SKM-1 treated with dmso at 0.1 percent for 144 hours (cell line): ENCODE measurements around the gene LILRA2.
"Not testable (repeated sequence)": the region's sequence is repeated elsewhere in the genome, so short reads cannot be mapped to it uniquely, and the experiment has no call there.

Experiments used
- DNase-seq: peaks from one replicate; lab custom pipeline; 2025; ENCODE audit not compliant: unreplicated experiment; lab: John Stamatoyannopoulos, UW

The LILRA2 gene

DNA sequence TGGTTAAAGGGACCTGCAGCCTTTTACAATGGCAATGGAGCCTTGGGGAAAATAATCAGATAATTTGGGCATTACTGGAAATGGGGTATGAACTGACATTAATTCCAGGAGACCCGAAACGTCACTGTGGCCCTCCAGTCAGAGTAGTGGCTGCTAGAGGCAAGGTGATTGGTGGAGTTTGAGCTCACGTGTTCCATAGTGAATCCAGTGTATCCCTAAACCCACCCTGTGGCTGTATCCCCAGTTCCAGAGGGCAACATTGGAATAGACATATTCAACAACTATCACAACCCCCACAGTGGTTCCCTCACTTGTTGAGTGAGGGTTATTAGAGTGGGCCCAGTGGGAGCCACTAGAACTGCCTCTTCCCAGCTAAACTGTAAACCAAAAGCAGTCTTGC is 3.3 kb upstream of the LILRA2 start:
- DNase-seq, result no peak

DNA sequence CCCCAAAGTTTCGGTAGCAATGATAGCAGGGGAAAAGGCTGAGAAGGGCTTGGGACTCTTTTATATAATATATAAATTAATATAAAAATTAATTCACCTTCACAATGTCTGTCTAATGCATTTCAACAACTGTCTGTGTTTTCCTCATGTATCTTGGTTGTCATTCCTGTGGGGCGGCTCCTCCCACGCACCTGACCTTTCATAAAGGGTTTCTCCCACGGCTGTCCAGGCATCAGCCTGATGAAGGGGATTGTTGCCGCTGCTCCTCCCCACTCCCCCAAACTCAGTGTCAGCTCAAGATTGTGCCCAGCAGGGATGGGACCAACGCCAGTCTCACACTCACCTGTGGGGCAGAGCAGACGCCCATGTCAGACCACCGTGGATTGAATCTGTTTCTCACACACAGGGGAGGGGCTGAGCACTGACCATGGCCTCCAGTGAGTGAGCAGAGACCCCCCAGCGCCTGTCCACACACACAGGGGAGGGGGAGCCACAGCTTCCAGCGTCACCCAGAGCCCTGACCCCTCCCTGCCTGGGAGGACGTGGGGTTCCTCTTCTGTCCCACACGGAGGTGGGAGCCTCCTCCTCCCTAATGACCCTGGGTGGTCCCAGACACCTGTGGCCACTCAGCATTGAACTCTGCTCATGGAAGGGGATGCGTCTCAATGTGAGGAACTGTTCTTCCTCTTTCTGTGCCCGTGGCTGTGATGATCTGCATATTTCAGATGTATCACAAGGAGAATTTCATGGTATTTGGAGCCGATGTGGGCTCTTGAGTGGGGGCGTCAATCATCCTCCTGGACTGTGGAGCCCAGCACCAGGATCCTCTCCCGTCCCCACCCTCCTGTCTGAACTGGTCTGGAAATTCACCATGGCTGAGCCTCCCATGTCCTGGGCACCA is 1.6 kb upstream of the LILRA2 start:
- DNase-seq, result not testable (repeated sequence)

DNA sequence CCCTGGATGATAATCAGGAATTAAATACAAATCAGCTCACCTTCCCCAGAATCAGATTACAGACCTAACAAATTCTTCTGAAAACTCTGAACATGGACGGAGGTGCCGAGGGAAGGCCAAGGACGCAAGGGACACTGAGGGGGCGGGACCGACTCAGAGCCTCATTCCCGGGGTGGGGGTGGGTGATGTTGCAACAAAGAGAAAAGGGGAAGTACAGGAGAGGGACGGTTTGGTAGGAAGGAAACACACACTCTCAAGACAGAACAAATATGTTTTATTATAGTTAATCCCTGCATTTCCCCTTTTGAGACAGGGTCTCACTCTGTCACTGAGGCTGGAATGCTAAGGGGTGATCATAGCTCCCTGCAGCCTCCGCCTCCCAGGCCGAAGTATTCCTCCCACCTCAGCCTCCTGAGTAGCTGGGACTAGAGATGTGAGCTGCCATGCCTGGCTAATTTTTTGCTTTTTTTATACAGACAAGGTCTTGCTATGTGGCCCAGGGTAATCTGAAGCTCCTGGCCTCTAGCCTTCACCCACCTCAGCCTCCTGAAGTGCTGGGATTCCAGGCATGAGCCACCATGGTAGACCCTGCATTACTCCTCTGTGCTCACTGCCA is 786 bp upstream of the LILRA2 start:
- peak; percentile 71 for DNase-seq

DNA sequence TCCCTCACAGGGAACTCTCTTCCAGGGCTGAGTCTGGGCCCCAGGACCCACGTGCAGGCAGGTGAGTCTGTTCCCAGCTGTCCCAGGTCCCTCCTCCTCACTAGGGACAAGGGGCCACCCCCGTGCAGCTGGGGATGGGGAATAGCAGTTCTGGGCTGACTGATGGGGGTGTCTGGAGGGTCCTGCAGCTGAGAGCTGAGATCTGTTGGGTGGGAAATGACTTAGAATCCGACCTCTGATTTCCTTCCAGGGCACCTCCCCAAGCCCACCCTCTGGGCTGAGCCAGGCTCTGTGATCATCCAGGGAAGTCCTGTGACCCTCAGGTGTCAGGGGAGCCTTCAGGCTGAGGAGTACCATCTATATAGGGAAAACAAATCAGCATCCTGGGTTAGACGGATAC is 461 bp downstream of the LILRA2 start:
- DNase-seq, result no peak

DNA sequence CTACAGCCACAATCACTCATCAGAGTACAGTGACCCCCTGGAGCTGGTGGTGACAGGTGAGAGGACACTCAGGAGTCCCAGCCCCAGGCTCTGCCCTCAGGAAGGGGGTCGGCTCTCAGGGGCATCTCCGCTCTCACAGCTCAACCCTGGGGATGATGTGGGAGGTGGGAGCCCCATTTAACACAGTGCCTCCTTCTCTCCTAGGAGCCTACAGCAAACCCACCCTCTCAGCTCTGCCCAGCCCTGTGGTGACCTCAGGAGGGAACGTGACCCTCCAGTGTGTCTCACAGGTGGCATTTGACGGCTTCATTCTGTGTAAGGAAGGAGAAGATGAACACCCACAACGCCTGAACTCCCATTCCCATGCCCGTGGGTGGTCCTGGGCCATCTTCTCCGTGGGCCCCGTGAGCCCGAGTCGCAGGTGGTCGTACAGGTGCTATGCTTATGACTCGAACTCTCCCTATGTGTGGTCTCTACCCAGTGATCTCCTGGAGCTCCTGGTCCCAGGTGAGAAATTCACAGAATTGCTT is 1.0 kb downstream of the LILRA2 start:
- no peak for DNase-seq

DNA sequence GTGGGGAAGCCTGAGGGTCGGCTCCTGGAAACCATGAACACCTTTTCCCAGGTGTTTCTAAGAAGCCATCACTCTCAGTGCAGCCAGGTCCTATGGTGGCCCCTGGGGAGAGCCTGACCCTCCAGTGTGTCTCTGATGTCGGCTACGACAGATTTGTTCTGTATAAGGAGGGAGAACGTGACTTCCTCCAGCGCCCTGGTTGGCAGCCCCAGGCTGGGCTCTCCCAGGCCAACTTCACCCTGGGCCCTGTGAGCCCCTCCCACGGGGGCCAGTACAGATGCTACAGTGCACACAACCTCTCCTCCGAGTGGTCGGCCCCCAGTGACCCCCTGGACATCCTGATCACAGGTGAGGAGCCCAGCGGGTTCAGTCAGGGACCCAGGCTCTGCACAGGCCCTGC is 1.6 kb downstream of the LILRA2 start:
- not testable (repeated sequence) for DNase-seq

DNA sequence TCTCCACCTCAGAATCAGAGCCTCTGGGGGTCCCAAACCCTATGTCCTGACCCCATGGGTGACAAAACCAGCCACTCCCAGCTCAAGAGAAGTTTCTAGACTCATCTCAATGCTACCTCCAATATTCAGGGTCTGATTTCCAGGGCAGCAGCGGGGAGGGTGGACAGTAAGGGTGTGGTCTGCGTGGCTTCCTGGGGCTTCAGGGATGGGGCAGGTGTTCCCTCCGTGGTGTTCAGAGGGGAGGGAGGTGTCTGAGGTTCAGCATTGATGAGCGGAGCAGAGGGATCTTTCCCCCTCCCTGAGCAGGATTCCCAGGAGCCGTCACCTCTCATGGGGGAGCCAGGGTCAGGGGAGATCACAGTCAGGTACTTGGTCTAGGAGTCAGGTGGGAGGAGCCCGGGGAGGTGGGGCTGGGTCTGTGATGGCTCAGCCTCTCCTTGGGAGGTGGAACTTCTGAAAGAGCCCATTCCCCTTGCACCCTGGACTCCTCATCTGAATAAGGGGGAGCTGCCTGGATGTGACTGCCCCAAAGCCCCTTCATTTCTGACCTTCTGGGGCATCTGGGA is 2.9 kb downstream of the LILRA2 start:
- DNase-seq, result no peak

DNA sequence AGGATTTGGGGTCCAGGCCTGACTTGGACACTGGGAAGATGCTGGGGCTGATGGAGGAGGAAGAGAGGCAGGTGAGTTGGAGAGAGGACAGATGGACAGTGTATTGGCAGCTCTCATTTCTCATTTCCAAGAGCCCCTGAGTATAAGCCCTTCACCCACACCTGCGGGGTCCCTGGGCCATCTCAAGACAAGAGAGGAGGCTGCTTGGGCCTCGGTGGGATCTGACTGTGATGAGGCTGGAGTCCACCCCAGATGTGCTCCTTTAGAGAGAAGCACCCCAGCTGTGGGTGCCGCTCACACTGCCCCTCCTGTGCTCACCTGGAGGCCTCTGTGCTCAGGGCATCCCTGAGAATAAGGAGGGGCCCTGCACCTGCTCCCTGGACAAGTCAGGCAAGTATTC is 3.7 kb downstream of the LILRA2 start:
- DNase-seq, result no peak

DNA sequence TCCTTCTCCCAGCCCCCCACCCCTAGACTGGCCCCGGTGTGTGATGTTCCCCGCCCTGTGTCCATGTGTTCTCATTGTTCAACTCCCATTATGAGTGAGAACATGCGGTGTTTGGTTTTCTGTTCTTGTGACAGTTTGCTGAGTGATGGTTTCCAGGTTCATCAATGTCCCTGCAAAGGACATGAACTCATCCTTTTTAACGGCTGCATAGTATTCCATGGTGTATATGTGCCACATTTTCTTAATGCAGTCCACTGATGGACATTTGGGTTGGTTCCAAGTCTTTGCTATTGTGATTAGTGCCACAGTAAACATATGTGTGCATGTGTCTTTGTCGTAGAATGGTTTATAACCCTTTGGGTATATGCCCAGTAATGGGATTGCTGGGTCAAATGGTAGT is 4.7 kb downstream of the LILRA2 start:
- DNase-seq, result not testable (repeated sequence)

DNA sequence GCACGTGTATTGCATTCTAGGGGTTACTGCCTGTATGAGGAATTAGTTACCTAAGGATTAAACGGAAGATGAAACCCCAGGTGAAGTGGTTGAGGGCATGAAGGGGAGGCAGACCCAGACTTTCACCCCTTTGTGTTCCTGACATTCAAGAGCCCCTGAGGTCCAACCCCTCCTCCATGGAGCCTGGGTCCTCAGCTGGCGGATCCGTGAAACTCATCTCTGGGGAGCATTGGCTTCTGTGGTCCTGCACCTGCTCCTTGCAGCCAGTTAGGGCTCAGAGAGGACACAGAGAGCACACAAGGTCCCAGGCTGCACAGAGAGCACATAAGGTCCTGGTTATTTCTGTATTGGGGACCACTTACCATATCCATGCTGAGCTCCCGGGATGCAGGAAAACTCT is 12.8 kb downstream of the LILRA2 start:
- DNase-seq, result no peak

DNA sequence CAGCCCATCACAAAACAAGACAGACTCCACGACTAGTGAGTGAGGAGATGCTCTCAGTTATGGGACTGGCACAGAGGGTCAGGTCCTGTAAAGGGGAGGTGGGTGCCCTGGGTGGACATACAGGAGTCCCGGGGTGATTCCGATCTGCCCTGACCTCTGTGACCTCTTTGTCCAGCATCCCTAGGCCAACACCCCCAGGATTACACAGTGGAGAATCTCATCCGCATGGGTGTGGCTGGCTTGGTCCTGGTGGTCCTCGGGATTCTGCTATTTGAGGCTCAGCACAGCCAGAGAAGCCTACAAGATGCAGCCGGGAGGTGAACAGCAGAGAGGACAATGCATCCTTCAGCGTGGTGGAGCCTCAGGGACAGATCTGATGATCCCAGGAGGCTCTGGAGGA is 13.4 kb downstream of the LILRA2 start:
- no peak for DNase-seq

DNA sequence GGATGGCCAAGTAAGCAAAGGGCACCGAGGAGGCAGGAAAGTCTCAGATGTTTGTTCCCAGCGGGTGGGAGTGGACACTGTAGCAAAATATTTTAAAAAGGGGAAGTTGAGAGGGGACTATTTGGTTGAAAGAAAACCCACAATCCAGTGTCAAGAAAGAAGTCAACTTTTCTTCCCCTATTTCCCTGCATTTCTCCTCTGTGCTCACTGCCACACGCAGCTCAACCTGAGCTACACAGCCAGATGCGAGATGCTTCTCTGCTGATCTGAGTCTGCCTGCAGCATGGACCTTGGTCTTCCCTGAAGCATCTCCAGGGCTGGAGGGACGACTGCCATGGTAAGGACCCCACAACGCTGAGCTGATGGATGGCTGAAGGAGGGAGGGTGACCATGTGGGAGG is 19.9 kb downstream of the LILRA2 start, which contains the start of gene LILRA1:
TSS of gene LILRA1 (plus strand) at position 188 of the 400 bp plus-strand sequence. CDS start 613 bp downstream, outside the sequence.
- DNase-seq, result peak; percentile 64

DNA sequence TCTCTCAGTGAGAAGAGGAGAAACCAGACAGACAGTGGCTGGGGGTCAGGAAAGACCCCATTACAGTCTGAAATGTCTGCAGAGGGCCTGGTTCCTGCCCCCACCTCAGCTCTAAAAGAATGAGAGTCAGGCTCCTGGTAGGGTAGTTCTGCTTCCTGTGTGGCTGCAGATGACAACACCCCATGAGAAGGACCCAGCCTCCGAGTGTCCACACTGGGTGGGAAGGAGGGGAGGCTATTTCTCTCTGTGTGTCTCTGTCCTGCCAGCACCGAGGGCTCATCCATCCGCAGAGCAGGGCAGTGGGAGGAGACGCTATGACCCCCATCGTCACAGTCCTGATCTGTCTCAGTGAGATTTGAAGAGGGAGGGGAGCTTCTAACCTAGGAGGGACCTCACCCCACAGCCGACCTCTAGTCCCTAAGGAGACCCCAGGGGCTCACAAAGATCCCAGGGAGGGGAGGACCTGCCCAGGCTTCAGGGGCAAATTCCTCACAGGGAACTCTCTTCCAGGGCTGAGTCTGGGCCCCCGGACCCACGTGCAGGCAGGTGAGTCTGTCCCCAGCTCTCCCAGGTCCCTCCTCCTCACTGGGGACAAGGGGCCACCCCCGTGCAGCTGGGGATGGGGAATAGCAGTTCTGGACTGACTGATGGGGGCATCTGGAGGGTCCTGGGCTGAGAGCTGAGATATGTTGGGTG is 20.5 kb downstream of the LILRA2 start:
- DNase-seq, result peak; percentile 2

DNA sequence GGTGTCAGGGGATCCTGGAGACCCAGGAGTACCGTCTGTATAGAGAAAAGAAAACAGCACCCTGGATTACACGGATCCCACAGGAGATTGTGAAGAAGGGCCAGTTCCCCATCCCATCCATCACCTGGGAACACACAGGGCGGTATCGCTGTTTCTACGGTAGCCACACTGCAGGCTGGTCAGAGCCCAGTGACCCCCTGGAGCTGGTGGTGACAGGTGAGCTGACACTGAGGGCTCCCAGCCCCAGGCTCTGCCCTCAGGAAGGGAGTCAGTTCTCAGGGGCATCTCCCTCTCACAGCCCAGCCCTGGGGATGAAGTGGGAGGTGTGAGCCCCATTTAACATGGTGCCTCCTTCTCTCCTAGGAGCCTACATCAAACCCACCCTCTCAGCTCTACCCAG is 21.1 kb downstream of the LILRA2 start:
- DNase-seq, result no peak

DNA sequence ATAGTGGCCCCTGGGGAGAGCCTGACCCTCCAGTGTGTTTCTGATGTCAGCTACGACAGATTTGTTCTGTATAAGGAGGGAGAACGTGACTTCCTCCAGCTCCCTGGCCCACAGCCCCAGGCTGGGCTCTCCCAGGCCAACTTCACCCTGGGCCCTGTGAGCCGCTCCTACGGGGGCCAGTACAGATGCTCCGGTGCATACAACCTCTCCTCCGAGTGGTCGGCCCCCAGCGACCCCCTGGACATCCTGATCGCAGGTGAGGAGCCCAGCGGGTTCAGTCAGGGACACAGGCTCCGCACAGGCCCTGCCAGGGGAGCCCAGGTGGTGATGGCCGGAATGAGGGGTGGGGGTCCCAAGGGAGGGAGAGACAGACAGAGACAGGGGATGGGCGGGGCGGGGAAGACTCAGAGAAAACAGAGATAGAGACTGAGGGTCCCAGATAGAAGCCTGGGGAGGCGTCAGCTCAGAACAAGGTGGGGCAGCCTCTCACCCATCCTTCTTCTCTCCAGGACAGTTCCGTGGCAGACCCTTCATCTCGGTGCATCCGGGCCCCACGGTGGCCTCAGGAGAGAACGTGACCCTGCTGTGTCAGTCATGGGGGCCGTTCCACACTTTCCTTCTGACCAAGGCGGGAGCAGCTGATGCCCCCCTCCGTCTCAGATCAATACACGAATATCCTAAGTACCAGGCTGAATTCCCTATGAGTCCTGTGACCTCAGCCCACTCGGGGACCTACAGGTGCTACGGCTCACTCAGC is 22.3 kb downstream of the LILRA2 start:
- DNase-seq, result not testable (repeated sequence)

DNA sequence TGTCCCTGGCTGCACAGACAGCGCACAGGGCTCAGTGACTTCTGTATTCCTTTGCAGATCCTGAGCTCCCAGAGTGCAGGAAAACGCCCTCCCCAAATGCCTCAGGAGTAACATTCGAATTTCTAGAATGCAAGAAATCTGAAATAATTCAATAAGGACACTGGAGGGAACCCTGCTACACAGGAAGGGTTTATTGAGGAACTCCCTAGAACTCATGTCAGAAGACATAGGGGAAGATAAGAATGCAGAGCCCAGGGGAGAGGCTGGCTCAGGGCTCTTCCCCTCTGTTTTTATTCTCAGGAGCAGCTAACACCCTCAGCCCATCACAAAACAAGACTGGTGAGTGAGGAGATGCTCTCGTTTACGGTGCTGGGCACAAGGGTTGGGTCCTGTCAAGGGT is 26.6 kb downstream of the LILRA2 start:
- DNase-seq, result no peak

DNA sequence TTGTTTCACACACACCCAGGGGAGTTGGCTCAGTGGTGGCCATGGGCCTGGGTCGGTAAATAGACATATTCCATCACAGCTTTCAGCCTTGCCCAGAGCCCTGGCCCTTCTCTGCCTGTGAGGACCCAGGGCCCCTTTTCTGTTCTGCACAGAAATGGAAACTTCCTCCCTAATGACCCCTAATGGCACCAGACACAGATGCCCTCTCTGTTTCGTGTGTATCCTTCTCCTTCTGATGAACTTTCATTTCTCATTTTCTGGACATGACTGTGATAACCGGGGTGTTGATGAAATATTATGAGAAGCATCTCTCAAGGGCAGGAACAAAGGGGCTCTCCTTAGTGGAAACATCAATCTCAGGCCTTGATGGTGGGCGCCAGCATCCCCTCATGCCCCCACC is 32.6 kb downstream of the LILRA2 start:
- no peak for DNase-seq

DNA sequence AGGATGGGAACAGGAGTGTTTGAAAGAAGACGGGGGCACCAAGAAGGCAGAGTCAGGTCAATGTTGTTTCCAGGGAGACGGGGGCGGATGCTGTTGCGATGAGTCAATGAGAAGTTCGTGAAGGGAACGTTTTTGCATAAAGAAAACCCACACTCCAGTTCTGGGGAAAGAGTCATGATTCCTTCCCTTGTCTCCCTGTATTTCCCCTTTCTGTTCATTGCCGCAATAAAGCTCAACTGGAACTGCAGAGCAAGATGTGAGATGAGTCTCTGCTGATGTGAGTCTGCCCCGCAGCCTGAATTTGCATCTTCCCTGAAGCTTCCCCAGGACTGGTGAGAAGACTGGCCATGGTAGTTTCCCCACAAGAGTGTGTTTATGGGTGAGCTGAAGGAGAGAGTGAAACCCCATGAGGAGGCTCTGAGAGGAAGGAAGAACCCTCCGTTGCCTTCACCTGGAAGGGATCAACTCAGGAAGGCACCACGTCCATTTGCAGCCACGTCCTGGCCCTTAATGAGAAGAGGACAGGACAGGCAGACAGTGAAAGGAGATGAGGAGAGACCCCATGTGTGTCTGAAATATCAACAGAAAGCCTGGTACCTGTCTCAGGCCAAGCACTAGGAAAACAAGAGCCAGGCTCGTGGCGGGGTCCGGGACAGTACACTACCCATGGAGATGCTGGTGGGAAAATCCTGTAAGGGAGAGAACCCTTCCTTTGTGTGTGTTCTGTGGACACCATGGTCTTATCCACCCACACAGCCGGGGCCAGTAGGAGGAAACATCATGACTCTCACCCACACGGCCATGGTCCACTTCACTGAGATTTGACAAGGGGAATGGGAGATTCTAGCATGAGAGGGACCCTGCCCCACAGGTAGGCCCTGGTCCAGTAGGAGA is 33.5 kb downstream of the LILRA2 start:
- no peak for DNase-seq

DNA sequence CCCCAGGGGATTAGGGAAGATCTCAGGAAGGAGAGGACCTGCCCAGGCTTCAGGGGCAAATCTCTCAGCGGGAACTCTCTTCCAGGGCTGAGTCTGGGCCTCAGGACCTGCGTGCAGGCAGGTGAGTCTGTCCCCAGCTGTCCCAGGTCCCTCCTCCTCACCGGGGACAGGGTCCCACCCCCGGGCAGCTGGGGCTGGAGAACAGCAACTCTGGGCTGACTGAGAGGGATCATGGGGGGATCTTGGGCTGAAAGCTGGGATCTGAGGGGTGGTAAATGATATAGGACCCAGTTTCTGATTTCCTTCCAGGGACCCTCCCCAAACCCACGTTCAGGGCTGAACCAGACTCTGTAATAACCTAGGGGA is 34.2 kb downstream of the LILRA2 start:
- DNase-seq, result no peak

DNA sequence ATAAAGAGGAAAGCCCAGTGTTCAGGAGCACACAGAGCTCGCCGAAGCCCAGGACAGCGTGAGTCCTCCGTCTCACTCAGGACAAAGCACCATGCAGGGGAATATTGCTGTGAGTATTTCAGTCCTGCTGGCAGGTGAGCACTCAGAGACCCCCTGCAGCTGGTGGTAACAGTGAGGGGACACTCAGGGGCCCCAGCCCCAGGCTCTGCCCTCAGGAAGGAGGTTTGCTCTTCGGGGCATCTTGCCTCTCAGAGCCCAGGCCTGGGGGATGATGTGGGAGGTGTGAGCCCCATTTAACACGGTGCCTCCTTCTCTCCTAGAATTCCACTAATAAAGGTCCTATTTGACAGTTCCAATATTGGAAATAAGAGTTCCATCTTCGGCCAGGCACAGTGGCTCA is 34.6 kb downstream of the LILRA2 start:
- DNase-seq, result no peak
